Stimulated activated CD8-positive, alpha-beta memory T cell treated with anti-CD3 and anti-CD28 coated beads, Interleukin-12 subunit alpha, Interleukin-12 subunit beta, amount 100 ng/mL, for 24 hours (primary cell): ENCODE measurements around the gene ENO2.

Source experiments
- DNase-seq: peaks from one replicate; pipeline ENCODE4 v3.0.0-alpha.2; 2020; ENCODE audit errors: extremely low read depth

Gene ENO2

GRCh38 chr12:6912164-6912935, 2.0 kb upstream of the ENO2 start:
- no peak for DNase-seq

- no peak for DNase-seq
Measured at GRCh38 chr12:6914947-6915788, 788 bp downstream of the ENO2 start.

GRCh38 chr12:6915789-6916285, 1.5 kb downstream of the ENO2 start:
- no peak for DNase-seq

GRCh38 chr12:6916426-6917200, 2.2 kb downstream of the ENO2 start:
- DNase-seq, result no peak

GRCh38 chr12:6917491-6918231, 3.3 kb downstream of the ENO2 start:
- no peak for DNase-seq

GRCh38 chr12:6919588-6919987, 5.2 kb downstream of the ENO2 start:
- no peak for DNase-seq

- no peak for DNase-seq
Measured at GRCh38 chr12:6921539-6921938, 7.2 kb downstream of the ENO2 start.

- DNase-seq, result no peak
Measured at GRCh38 chr12:6921996-6922946, 7.9 kb downstream of the ENO2 start.

GRCh38 chr12:6923003-6923732, 8.8 kb downstream of the ENO2 start:
- DNase-seq, result no peak

- DNase-seq, result no peak
Measured at GRCh38 chr12:6923851-6924250, 9.5 kb downstream of the ENO2 start.

- DNase-seq, result no peak
Measured at GRCh38 chr12:6925239-6925539, 10.8 kb downstream of the ENO2 start.

- no peak for DNase-seq
Measured at GRCh38 chr12:6925540-6926279, 11.3 kb downstream of the ENO2 start.

- no peak for DNase-seq
Measured at GRCh38 chr12:6927379-6928021, 13.1 kb downstream of the ENO2 start, which contains the start of gene ATN1. ATN1 (plus strand) TSS chr12:6927959; CDS start chr12:6934002, 6,043 bp downstream.

- DNase-seq, result no peak
Measured at GRCh38 chr12:6928022-6928702, 13.8 kb downstream of the ENO2 start.

- no peak for DNase-seq
Measured at GRCh38 chr12:6928703-6929407, 14.5 kb downstream of the ENO2 start.

- no peak for DNase-seq
Measured at GRCh38 chr12:6929466-6930452, 15.4 kb downstream of the ENO2 start.
